Coronary artery (tissue), 2 donors: Measurements from ENCODE around the gene SEMA4F.

ENCODE experiments used
- DNase-seq: peaks from one replicate; pipeline ENCODE4 v3.0.0-alpha.2; 2017; ENCODE audit warnings: low spot score
- H3K27ac ChIP-seq, 2 donors: fragments of 200-600 bp; sonication (generic); one replicate each; pipeline ENCODE4 v1.5.1; 2016 to 2019
- H3K4me3 ChIP-seq: fragments of 200-600 bp; sonication (generic); 2 replicates; pipeline ENCODE4 v1.5.1; 2016; ENCODE audit warnings: mild to moderate bottlenecking, moderate library complexity
- TF ChIP-seq, protein P1 (sequence below): fragments of 200-600 bp; sonication (generic); IDR thresholded peaks from one replicate; pipeline ENCODE4 v1.5.1; 2019; ENCODE audit warnings: antibody characterized with exemption

SEMA4F gene

GRCh38 chr2:74715081-74715791, 61.2 kb downstream of the SEMA4F start:
- no peak for DNase-seq
- peak overlapping the region; percentile 12 to 63 for H3K27ac ChIP-seq
- TF ChIP-seq, protein P1, sequence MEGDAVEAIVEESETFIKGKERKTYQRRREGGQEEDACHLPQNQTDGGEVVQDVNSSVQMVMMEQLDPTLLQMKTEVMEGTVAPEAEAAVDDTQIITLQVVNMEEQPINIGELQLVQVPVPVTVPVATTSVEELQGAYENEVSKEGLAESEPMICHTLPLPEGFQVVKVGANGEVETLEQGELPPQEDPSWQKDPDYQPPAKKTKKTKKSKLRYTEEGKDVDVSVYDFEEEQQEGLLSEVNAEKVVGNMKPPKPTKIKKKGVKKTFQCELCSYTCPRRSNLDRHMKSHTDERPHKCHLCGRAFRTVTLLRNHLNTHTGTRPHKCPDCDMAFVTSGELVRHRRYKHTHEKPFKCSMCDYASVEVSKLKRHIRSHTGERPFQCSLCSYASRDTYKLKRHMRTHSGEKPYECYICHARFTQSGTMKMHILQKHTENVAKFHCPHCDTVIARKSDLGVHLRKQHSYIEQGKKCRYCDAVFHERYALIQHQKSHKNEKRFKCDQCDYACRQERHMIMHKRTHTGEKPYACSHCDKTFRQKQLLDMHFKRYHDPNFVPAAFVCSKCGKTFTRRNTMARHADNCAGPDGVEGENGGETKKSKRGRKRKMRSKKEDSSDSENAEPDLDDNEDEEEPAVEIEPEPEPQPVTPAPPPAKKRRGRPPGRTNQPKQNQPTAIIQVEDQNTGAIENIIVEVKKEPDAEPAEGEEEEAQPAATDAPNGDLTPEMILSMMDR, result peak; percentile 82
- H3K4me3 ChIP-seq, result peak overlapping the region; percentile 88

DNA sequence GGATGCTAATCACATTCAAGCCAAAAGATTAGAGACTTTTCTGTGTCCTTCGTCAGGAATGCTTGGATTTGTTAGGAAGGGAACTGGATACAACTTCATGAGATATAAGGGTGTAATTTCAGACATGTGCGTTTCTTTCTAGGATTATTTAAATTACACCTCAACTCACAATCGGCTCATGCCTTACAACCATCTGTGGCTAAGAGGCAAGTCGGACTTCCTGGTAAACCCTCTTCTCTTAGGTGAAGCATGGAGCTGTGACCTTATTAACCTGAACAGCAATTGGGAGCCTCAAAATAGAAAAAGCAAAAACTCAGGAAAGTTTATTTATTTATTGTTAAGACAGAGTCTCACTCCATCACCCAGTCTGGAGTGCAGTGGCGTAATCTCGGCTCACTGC, 61.8 kb downstream of the SEMA4F start:
- TF ChIP-seq, protein P1, result no peak
- DNase-seq, result no peak
- Histone ChIP-seq H3K27ac (no peak overlapping the region), H3K4me3 (peak overlapping the region; percentile 88)

- H3K4me3 ChIP-seq, result no peak overlapping the region
- no peak overlapping the region for H3K27ac ChIP-seq
- DNase-seq, result no peak
- TF ChIP-seq, protein P1, result no peak
Measured at GRCh38 chr2:74719066-74719465, 65.0 kb downstream of the SEMA4F start.

GRCh38 chr2:74721316-74721715, 67.3 kb downstream of the SEMA4F start:
- Histone ChIP-seq H3K27ac (no peak overlapping the region), H3K4me3 (no peak overlapping the region)
- no peak for DNase-seq
- TF ChIP-seq, protein P1, result no peak

GRCh38 chr2:74724496-74724895, 70.4 kb downstream of the SEMA4F start:
- no peak overlapping the region for H3K27ac ChIP-seq
- H3K4me3 ChIP-seq, result no peak overlapping the region
- no peak for DNase-seq
- TF ChIP-seq, protein P1, result no peak

GRCh38 chr2:74725287-74725686, 71.2 kb downstream of the SEMA4F start:
- Histone ChIP-seq H3K27ac (no peak overlapping the region), H3K4me3 (no peak overlapping the region)
- TF ChIP-seq, protein P1, result no peak
- no peak for DNase-seq

DNA sequence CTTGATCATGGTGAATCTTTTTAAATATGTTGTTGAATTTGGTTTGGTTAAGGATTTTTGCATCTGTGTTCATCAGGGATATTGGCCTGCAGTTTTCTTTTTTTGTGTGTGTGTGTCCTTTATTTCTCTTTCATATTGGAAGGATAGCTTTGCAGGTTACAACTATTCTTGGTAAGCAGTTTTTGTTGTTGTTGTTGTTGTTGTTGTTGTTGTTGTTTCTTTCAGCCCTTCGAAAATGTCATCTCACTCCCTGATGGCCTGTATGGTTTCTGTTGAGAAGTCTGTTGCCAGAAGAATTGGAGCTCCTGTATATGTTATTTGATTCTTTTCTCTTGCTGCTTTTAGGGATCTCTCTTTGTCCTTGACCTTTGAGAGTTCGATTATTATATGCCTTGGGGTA, 74.8 kb downstream of the SEMA4F start:
- Histone ChIP-seq H3K4me3 (no peak overlapping the region), H3K27ac (no peak overlapping the region)
- TF ChIP-seq, protein P1, result no peak
- DNase-seq, result no peak
